Esophagus squamous epithelium (tissue), 5 donors: Measurements from ENCODE around the gene SIRT5. TPM values are rescaled to one million over a fixed set of nuclear protein-coding genes. Genes with fewer than 3 reads are reported as not detected.

Experiments used
- DNase-seq: peaks from one replicate; lab custom pipeline; 2025; lab: John Stamatoyannopoulos, UW
- H3K27ac ChIP-seq, 4 donors: fragments of 200-600 bp; sonication (generic); one replicate each; pipeline ENCODE4 v1.5.1; 2016 to 2019; ENCODE audit warnings: mild to moderate bottlenecking in 1 of 4
- H3K27me3 ChIP-seq, 4 donors: fragments of 200-600 bp; sonication (generic); 1 replicate in 3 of 4; 2 replicates in 1 of 4; pipeline versions ENCODE4 v1.5.1 to v1.6.0; 2017 to 2021; ENCODE audit warnings: antibody characterized with exemption in 1 of 4
- H3K36me3 ChIP-seq, 3 donors: fragments of 200-600 bp; sonication (generic); one replicate each; pipeline ENCODE4 v1.5.1; 2016 to 2019
- H3K4me1 ChIP-seq, 3 donors: fragments of 200-600 bp; sonication (generic); one replicate each; pipeline ENCODE4 v1.5.1; 2017 to 2019
- H3K4me3 ChIP-seq, 4 donors: fragments of 200-600 bp; sonication (generic); 1 replicate in 3 of 4; 2 replicates in 1 of 4; pipeline ENCODE4 v1.5.1; 2016 to 2019; ENCODE audit warnings: mild to moderate bottlenecking in 2 of 4, moderate library complexity in 1 of 4
- H3K9me3 ChIP-seq, 3 donors: fragments of 200-600 bp; sonication (generic); one replicate each; pipeline ENCODE4 v1.5.1; 2016 to 2019
- POLR2A ChIP-seq, 4 donors: fragments of 450-650 bp; IDR thresholded peaks; one replicate each; pipeline ENCODE4 v1.6.1; 2017; ENCODE audit warnings: antibody characterized with exemption in 4 of 4, mild to moderate bottlenecking in 4 of 4, moderate library complexity in 3 of 4
- WGBS, 2 donors: methylation state at CpG; one replicate each; pipeline ENCODE4 v1.1.5; 2018; 5-methylcytosine and 5-hydroxymethylcytosine counted together
- intact Hi-C: fragments of 100-400 bp; cut with DNase I; formaldehyde crosslinking; loops from one replicate; pipeline ENCODE4 v1.15.0; 2022
- total RNA-seq, 4 donors: library from RNA; depleted of rRNA; stranded (reverse); fragments of >200 nt; gene quantifications; one replicate each; pipeline ENCODE4 v1.1.0, GENCODE V29; 2016
- TF ChIP-seq, protein P1 (sequence below), 6 experiments: fragments of 450-650 bp in 4 of 6; fragments of 200-600 bp in 2 of 6; sonication (generic) in 2 of 6; IDR thresholded peaks; one replicate each; pipeline ENCODE4 v1.5.1; 2016 to 2019; ENCODE audit warnings: antibody characterized with exemption in 6 of 6, mild to moderate bottlenecking in 4 of 6, moderate library complexity in 4 of 6
- donor health status: DM: yes; HTN: yes; CAD: no.

Gene SIRT5
- total RNA-seq, 4 donors from 2014 or later = 4.1 to 10.7 (median 5.6) TPM

DNA sequence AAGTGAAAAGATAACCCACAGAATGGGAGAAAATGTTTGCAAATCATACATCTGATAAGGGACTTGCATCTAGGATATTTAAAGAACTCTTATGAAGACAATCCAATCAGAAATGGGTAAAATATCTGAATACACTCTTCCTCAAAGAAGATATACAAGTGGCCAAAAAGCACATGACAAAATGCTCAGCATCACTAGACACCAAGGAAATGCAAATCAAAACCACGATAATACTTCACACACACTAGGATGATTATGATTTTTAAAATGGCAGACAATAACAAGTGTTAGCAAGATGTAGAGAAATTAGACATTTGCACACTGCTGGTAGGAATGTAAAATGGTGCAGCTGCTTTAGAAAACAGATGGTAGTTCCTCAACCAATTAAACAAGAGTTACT lies 34.8 kb upstream of the SIRT5 start:
- DNase-seq = no peak
- H3K36me3 ChIP-seq = no peaks in the 10 kb centered on the region
- intact Hi-C loops = no loop called here
- TF ChIP-seq POLR2A (IDR thresholded peaks at IDR 0.05) = no peak
- TF ChIP-seq, protein P1, sequence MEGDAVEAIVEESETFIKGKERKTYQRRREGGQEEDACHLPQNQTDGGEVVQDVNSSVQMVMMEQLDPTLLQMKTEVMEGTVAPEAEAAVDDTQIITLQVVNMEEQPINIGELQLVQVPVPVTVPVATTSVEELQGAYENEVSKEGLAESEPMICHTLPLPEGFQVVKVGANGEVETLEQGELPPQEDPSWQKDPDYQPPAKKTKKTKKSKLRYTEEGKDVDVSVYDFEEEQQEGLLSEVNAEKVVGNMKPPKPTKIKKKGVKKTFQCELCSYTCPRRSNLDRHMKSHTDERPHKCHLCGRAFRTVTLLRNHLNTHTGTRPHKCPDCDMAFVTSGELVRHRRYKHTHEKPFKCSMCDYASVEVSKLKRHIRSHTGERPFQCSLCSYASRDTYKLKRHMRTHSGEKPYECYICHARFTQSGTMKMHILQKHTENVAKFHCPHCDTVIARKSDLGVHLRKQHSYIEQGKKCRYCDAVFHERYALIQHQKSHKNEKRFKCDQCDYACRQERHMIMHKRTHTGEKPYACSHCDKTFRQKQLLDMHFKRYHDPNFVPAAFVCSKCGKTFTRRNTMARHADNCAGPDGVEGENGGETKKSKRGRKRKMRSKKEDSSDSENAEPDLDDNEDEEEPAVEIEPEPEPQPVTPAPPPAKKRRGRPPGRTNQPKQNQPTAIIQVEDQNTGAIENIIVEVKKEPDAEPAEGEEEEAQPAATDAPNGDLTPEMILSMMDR (IDR thresholded peaks at IDR 0.05) = no peak
- H3K27ac ChIP-seq = no peak overlapping the region
- peaks cover 0 to 6% (median 0%) of the 10 kb centered on the region in 3 donors for H3K4me1 ChIP-seq
- WGBS, 2 donors = 82 to 85% methylated on average over 1 of the region's 1 CpG
- H3K4me3 ChIP-seq = no peak overlapping the region
- no peaks in the 10 kb centered on the region for H3K27me3 ChIP-seq
- H3K9me3 ChIP-seq = no peaks in the 10 kb centered on the region

DNA sequence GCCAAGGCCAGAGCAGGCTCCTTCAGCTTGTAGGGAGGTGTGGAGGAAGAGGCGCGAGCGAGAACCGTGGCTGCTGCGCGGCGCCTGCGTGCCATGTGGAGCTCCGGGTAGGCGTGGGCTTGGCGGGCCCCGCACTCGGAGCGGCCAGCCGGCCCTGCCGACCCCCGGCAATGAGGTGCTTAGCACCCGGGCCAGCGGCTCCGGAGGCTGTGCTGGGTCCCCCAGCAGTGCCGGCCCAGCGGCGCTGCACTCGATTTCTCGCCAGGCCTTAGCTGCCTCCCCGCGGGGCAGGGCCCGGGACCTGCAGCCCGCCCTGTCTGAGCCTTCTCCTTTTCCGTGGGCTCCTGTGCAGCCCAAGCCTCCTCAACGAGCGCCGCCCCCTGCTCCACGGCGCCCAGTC lies 32.9 kb upstream of the SIRT5 start:
- peaks cover 0 to 6% (median 0%) of the 10 kb centered on the region in 3 donors for H3K4me1 ChIP-seq
- H3K27ac ChIP-seq = no peak overlapping the region
- no peaks in the 10 kb centered on the region for H3K27me3 ChIP-seq
- intact Hi-C loops = no loop called here
- DNase-seq = no peak
- WGBS, 2 donors = no CpG with 5 or more reads among the region's 35 CpGs
- no peaks in the 10 kb centered on the region for H3K9me3 ChIP-seq
- H3K4me3 ChIP-seq = no peak overlapping the region
- no peaks in the 10 kb centered on the region for H3K36me3 ChIP-seq
- no peak for TF ChIP-seq POLR2A (IDR thresholded peaks at IDR 0.05)
- TF ChIP-seq, protein P1 (IDR thresholded peaks at IDR 0.05) = no peak

DNA sequence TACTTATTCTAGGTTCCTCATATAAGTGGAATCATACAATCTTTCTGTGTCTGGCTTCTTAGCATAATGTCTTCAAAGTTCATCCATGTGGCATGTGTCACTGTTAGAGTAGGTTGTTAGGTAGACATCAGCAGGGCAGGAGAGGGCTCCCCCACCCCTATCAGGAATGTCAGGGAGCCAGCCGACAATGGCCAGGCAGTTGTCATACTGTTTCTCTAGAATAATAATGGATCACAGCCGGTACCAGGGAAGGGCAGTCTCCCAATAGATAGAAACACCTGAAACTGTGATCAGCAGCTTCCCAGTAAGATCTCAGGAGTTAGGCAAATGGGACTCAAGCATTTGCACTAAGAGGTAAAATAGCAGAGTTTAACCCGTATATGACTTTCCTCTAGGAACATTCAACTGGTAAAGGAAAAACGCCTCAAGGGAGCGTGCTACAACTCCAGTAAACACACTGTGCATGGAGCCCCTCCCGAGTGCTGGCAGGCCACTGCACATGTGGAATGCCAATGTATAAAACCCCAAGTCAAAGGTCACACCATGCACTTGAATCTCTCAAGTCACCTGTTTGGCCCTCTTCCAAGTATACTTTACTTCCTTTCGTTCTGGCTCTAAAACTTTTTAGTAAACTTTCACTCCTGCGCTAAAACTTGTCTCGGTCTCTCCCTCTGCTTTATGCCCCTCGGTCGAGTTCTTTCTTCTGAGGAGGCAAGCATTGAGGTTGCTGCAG lies 29.8 kb upstream of the SIRT5 start:
- Histone ChIP-seq H3K27me3 (no peaks in the 10 kb centered on the region), H3K4me3 (no peak overlapping the region), H3K27ac (no peak overlapping the region), H3K4me1 (no peaks in the 10 kb centered on the region), H3K9me3 (no peaks in the 10 kb centered on the region), H3K36me3 (no peaks in the 10 kb centered on the region)
- DNase-seq = no peak
- TF ChIP-seq POLR2A (IDR thresholded peaks at IDR 0.05) = no peak
- TF ChIP-seq, protein P1 (IDR thresholded peaks at IDR 0.05) = no peak
- 74 to 80% methylated on average over 9 to 11 of the region's 11 CpGs for WGBS, 2 donors
- intact Hi-C loops = no loop called here

DNA sequence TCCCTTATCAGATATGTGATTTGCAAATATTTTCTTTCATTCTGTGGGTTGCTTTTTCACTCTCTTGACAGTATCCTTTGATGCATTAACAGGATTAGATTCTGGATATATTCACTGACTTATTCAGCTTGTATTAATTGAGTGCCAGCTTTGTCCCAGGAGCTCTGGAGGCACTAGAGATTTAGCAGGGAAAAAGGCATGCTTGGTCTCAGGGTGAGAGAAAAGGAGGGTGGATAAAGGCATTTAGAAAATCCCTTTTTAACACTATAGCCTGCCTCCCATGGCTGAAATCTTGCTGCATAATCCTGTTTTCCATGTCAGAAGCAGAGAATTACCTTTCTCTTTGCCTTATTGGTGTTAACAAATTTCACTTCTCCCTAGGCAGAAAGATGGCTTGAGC lies 28.5 kb upstream of the SIRT5 start:
- Histone ChIP-seq H3K4me1 (no peaks in the 10 kb centered on the region), H3K9me3 (no peaks in the 10 kb centered on the region), H3K36me3 (no peaks in the 10 kb centered on the region), H3K27me3 (no peaks in the 10 kb centered on the region), H3K4me3 (no peak overlapping the region), H3K27ac (no peak overlapping the region)
- intact Hi-C loops = no loop called here
- DNase-seq = no peak
- TF ChIP-seq, protein P1 (IDR thresholded peaks at IDR 0.05) = no peak
- no peak for TF ChIP-seq POLR2A (IDR thresholded peaks at IDR 0.05)

DNA sequence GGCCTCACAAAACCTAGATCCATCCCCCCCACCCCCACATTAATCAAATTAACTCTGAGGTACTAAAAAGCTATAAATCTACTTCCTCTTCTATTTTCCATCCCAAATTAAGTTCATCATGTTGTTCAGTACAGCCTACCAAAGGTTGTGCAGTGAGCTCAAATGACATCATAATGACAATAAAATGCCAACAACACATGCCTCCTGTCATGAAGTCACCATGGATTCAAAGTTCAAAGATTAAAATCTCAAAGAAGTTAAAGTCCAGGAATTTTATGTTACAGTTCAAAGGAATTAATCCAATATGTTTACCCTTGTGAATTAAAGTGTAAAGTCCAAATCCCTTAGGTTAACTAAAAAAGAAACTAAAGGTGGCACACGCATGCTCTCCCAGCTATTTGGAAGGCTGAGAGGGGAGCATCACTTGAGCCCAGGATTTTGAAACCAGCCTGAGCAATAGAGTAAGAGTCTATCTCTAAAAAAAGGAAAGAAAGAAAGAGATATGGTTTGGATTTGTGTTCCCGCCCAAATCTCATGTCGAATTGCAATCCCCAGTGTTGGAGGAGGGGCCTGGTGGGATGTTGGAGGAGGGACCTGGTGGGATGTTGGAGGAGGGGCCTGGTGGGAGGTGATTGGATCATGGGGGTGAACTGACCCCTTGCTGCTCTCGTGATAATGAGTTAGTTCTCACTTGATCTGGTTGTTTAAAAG lies 25.7 kb upstream of the SIRT5 start:
- no peaks in the 10 kb centered on the region for H3K36me3 ChIP-seq
- H3K9me3 ChIP-seq = no peaks in the 10 kb centered on the region
- intact Hi-C loops = no loop called here
- H3K27ac ChIP-seq = no peak overlapping the region
- no peak for DNase-seq
- 74 to 82% methylated on average over 4 of the region's 4 CpGs for WGBS, 2 donors
- H3K27me3 ChIP-seq = no peaks in the 10 kb centered on the region
- H3K4me3 ChIP-seq = no peak overlapping the region
- TF ChIP-seq POLR2A (IDR thresholded peaks at IDR 0.05) = no peak
- TF ChIP-seq, protein P1 (IDR thresholded peaks at IDR 0.05) = no peak
- H3K4me1 ChIP-seq = no peaks in the 10 kb centered on the region
